ENCODE results near the gene GOLT1A.

DNA sequence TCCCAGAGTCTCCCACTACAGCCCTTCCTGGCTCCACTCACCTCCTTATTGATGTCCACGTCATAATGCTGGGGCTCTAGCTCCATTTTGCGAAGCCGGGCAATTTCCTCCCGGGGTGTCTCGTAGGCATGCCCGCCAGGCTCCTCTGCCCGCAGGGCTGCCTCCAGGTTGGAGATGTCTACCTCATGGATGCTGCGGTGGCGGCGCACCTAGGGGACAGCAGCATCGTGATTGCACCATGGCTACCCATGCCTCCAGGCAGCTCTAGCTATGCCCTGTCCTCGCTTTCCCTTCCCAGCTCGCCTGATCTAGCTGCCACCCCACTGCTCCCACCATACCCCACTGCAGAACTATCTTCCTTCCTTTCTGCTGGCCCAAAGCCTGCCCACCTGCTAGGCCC lies 15.1 kb upstream of the GOLT1A start:
- TF ChIP-seq EZH2 (IDR thresholded peaks at IDR 0.05; ENCODE audit: borderline replicate concordance, low read depth, low read length, severe bottlenecking) = no peak
- TF ChIP-seq, protein P1, sequence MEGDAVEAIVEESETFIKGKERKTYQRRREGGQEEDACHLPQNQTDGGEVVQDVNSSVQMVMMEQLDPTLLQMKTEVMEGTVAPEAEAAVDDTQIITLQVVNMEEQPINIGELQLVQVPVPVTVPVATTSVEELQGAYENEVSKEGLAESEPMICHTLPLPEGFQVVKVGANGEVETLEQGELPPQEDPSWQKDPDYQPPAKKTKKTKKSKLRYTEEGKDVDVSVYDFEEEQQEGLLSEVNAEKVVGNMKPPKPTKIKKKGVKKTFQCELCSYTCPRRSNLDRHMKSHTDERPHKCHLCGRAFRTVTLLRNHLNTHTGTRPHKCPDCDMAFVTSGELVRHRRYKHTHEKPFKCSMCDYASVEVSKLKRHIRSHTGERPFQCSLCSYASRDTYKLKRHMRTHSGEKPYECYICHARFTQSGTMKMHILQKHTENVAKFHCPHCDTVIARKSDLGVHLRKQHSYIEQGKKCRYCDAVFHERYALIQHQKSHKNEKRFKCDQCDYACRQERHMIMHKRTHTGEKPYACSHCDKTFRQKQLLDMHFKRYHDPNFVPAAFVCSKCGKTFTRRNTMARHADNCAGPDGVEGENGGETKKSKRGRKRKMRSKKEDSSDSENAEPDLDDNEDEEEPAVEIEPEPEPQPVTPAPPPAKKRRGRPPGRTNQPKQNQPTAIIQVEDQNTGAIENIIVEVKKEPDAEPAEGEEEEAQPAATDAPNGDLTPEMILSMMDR (IDR thresholded peaks at IDR 0.05; ENCODE audit: borderline replicate concordance, extremely low read depth, low read length, poor library complexity, severe bottlenecking) = no peak
